Upper lobe of right lung (tissue), 1 donor: ENCODE measurements around the gene SARDH. TPM values are rescaled to one million over a fixed set of nuclear protein-coding genes. Genes with fewer than 3 reads are reported as not detected.
A peak's percentile ranks its signal among the peaks of the same experiment; 100 is the strongest.

Source experiments
- ATAC-seq: fragments of 200-7000 bp; cut with Tn5 transposase; one replicate; pipeline ENCODE4 v1.9.1; 2020; ENCODE audit warnings: mild to moderate bottlenecking, moderate library complexity
- DNase-seq: peaks from one replicate; pipeline ENCODE4 v3.0.0-alpha.2; 2020
- H3K27ac ChIP-seq: fragments of 200-600 bp; one replicate; pipeline ENCODE4 v1.8.0; 2022
- H3K27me3 ChIP-seq: fragments of 200-600 bp; one replicate; pipeline ENCODE4 v1.8.0; 2022; ENCODE audit warnings: mild to moderate bottlenecking
- H3K36me3 ChIP-seq: fragments of 200-600 bp; one replicate; pipeline ENCODE4 v1.8.0; 2022
- H3K4me1 ChIP-seq: fragments of 200-600 bp; one replicate; pipeline ENCODE4 v1.8.0; 2022
- H3K4me3 ChIP-seq: fragments of 200-600 bp; one replicate; pipeline ENCODE4 v1.8.0; 2022; ENCODE audit warnings: mild to moderate bottlenecking
- H3K9me3 ChIP-seq: fragments of 200-600 bp; one replicate; pipeline ENCODE4 v1.8.0; 2022
- intact Hi-C: fragments of 100-400 bp; cut with DNase I; formaldehyde crosslinking; loops from one replicate; pipeline ENCODE4 v1.11.0; 2022
- total RNA-seq: library from RNA; stranded (reverse); fragmentation: NEBNext Ultra II Directional; extraction: Animal tissue kit (Norgen Biotek cat#: 25700); gene quantifications from one replicate; pipeline ENCODE4 v1.2.1, GENCODE V29; 2021
- TF ChIP-seq, protein P1 (sequence below): fragments of 200-600 bp; IDR thresholded peaks from one replicate; pipeline ENCODE4 v1.8.0; 2022; ENCODE audit warnings: antibody characterized with exemption
- donor health status: DM: no; HTN: yes; CAD: no; lungs with severe emphysema.

SARDH gene
- total RNA-seq, 1 donor from 2014 or later, result 6.8 TPM

DNA sequence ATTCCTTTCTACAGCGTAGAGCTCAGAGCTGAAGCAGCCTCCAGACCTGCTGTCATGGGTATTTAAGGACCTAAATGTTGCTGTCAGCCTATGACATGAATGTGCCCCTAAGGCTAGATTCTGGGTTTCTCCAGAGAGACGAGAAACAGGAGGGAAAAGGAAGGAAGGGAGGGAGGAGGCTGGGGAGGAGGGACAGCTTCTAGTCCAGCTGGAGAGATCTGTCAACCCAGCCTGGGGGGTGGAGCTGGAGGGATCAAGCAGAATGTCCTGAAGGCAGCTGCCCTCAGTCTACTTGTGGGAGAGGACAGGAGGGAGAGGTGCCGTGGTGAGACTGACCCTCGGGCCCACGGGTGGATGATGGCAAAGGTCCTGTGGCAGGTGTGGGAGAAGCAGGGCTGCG lies 103.1 kb downstream of the SARDH start:
- no peaks in the 10 kb centered on the region for H3K36me3 ChIP-seq
- DNase-seq (no peak), ATAC-seq (peak; percentile 14)
- H3K9me3 ChIP-seq, result no peaks in the 10 kb centered on the region
- intact Hi-C loops, result no loop called here
- no peaks in the 10 kb centered on the region for H3K4me1 ChIP-seq
- peaks cover 8% of the 10 kb centered on the region for H3K27me3 ChIP-seq
- H3K4me3 ChIP-seq, result no peak overlapping the region
- TF ChIP-seq, protein P1, sequence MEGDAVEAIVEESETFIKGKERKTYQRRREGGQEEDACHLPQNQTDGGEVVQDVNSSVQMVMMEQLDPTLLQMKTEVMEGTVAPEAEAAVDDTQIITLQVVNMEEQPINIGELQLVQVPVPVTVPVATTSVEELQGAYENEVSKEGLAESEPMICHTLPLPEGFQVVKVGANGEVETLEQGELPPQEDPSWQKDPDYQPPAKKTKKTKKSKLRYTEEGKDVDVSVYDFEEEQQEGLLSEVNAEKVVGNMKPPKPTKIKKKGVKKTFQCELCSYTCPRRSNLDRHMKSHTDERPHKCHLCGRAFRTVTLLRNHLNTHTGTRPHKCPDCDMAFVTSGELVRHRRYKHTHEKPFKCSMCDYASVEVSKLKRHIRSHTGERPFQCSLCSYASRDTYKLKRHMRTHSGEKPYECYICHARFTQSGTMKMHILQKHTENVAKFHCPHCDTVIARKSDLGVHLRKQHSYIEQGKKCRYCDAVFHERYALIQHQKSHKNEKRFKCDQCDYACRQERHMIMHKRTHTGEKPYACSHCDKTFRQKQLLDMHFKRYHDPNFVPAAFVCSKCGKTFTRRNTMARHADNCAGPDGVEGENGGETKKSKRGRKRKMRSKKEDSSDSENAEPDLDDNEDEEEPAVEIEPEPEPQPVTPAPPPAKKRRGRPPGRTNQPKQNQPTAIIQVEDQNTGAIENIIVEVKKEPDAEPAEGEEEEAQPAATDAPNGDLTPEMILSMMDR, result no peak
- H3K27ac ChIP-seq, result no peak overlapping the region

DNA sequence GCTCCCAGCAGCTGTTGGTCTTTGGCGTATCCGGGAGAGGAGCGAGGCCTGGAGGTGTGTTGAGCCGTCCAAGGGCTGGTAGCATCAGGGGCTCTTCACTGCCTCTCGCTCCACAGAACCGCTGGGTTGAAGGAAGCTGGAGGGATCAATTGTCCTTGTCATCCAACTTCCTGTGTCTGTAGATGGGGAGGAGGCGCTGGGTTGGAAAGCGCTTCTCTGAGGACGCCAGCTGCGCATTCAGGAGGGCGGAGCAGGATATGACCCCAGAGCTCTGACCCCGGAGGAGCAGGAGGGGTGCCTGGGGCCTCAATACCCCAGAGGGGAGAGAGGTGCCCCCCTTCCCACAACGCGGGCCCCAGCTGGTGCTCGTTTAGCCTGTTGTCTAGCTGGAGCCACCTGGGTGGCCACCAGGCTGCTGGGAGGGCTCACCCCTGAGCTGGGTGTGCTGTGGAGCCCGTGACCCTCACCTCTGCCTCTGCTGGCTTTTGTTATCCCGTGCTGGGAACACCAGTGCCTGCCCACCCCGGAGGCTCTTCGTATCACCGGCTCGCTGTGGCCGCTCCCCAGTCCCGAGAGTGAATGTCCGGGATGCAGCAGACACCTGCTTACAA lies 104.0 kb downstream of the SARDH start:
- no peaks in the 10 kb centered on the region for H3K9me3 ChIP-seq
- TF ChIP-seq, protein P1, result no peak
- H3K4me3 ChIP-seq, result no peak overlapping the region
- H3K36me3 ChIP-seq, result no peaks in the 10 kb centered on the region
- no peaks in the 10 kb centered on the region for H3K4me1 ChIP-seq
- ATAC-seq (peak; percentile 4), DNase-seq (no peak)
- H3K27ac ChIP-seq, result no peak overlapping the region
- intact Hi-C loops, result no loop called here
- peaks cover 8% of the 10 kb centered on the region for H3K27me3 ChIP-seq

DNA sequence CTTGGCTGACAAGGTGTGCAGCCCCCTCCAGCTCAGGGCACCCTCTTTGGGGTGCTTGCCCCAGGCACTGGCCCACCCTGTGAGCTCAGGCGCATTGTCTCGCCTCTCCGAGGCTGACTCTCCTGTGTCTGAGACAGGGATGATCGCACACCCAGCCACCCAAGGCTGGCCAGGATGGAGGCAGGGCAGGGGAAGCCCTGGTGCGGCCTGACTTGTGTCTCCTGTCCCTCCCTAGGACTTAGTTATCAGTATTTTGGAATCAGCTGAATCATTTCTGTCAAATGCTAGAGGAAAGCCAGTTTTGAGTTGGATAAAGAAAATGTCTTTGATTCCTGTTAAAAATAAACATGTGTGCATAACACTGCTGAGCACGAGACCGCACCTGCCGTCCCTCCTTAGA lies 104.5 kb downstream of the SARDH start:
- no peak for DNase-seq
- Histone ChIP-seq H3K4me1 (no peaks in the 10 kb centered on the region), H3K9me3 (no peaks in the 10 kb centered on the region), H3K27me3 (peaks cover 8% of the 10 kb centered on the region), H3K36me3 (no peaks in the 10 kb centered on the region), H3K27ac (no peak overlapping the region), H3K4me3 (no peak overlapping the region)
- TF ChIP-seq, protein P1, result no peak
- no peak for ATAC-seq
- intact Hi-C loops, result no loop called here

DNA sequence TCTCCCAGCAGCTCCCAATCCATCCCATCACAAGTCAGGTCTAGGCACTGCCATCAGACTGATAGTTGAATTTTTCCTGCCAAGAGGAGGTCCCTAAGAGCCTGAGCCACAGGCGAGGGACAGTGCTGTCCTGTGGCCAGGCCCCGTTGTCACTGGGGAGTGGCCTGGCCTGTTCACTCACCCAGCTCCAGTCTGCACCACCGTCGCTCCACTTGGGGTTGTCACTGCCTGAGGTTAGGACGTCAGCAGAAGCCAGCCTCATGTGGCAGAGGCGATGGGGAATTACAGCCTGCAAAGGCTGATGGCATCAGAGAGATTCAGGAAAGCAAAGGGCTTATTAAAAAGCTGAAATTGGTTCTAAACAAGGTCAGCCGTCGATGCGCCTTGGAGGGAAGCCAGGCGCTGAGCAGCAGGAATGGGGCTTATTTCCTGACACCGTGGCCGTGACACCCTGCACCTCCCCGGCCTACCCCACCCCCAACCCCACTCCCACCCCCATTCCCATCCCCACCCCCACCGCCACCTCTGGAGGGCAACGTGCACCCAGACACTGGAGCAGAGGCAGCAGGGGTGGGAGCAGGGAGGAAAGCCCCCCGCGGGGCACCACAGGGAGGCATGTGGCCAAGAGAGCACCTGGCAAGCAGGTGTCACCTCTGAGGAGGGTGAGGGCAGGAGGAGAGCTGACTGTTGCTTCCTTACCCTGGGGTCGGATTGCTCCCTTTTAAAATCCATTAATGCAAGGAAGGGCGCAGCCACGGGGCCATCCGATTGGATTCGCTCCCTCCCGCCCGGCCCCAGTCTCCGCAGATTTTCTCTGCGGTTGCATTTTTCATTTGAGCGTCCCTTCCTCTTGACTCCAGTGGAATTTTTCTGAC lies 105.1 kb downstream of the SARDH start:
- TF ChIP-seq, protein P1, result no peak
- no peak for ATAC-seq
- Histone ChIP-seq H3K4me3 (no peak overlapping the region), H3K36me3 (no peaks in the 10 kb centered on the region), H3K4me1 (no peaks in the 10 kb centered on the region), H3K9me3 (no peaks in the 10 kb centered on the region), H3K27ac (no peak overlapping the region), H3K27me3 (peaks cover 8% of the 10 kb centered on the region)
- no peak for DNase-seq
- intact Hi-C loops, result no loop called here

DNA sequence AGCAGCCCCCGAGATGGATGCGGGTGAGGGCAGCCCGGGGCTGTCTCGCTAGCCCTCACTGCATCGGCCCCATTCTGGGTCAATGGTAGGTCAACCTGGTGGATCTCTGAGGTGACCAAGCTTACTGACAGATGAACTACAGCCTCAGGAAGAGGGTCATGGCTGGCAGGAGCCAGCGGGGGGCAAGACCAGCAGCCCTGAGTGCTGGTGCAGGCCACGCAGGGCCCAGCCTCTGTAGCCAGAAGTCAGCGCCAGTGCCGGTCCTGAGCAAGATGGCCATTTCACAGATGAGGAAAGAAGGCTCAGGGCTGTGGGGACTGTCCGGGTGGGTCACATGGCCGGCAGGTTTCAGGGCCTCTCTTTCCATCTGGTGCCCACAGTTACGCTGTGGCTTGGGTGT lies 107.0 kb downstream of the SARDH start:
- intact Hi-C loops, result no loop called here
- H3K36me3 ChIP-seq, result no peaks in the 10 kb centered on the region
- H3K9me3 ChIP-seq, result no peaks in the 10 kb centered on the region
- TF ChIP-seq, protein P1, result no peak
- no peaks in the 10 kb centered on the region for H3K4me1 ChIP-seq
- no peak for DNase-seq
- no peak overlapping the region for H3K4me3 ChIP-seq
- ATAC-seq, result no peak
- no peak overlapping the region for H3K27ac ChIP-seq
- peaks cover 8% of the 10 kb centered on the region for H3K27me3 ChIP-seq
